PC-9 (cell line): ENCODE measurements around the gene KCNIP1.

Source experiments
- EZH2 ChIP-seq: fragments of 200-600 bp; sonication (generic); IDR thresholded peaks from 2 replicates; pipeline ENCODE4 v1.8.0; 2017; ENCODE audit warnings: antibody characterized with exemption, low read depth
- TF ChIP-seq, protein P1 (sequence below): fragments of 200-600 bp; sonication (generic); conservative IDR thresholded peaks from 2 replicates; pipeline ENCODE4 v1.6.1; 2017; ENCODE audit warnings: mixed run types, antibody characterized with exemption, mild to moderate bottlenecking, moderate library complexity

DNA sequence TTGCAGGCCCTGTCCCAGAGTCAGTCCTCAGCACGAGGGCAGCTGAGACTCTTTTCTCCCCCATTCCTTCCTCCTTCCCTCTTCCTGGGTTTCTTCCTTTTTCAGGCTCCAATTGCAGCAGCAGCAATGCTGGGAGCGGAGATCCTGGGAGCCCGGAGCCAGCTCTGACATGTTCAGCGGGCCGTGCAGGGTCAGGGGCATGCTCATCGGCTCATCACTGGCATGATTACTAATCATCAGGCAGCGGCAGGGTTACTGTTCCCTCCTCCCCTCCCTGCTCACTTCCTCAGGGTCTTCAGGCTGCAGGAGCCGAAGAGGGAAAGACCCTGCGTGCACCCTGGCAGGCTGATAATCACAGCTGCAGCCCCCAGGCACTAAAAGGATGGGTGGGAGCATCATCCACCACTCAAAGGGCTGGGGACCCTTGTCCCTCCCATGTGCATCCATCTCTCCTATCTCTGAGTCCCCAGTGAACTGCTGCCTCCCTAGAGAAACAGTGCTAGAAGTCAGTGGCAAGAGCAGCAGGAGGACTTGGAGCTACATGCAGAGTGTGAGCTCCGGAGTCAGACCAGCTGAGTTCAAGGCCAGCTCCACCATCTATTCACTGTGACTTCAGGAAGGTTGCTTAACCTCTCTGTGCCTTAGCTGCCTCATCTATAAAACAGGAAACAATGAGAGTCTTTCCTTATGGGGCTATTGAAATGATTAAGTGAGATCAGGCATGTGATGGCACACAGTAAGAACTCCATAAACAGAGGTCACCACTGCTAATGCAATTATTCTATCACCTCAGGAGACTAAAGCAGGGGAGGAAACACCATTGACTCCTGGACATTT is 7.8 kb upstream of the KCNIP1 start:
- TF ChIP-seq, protein P1, sequence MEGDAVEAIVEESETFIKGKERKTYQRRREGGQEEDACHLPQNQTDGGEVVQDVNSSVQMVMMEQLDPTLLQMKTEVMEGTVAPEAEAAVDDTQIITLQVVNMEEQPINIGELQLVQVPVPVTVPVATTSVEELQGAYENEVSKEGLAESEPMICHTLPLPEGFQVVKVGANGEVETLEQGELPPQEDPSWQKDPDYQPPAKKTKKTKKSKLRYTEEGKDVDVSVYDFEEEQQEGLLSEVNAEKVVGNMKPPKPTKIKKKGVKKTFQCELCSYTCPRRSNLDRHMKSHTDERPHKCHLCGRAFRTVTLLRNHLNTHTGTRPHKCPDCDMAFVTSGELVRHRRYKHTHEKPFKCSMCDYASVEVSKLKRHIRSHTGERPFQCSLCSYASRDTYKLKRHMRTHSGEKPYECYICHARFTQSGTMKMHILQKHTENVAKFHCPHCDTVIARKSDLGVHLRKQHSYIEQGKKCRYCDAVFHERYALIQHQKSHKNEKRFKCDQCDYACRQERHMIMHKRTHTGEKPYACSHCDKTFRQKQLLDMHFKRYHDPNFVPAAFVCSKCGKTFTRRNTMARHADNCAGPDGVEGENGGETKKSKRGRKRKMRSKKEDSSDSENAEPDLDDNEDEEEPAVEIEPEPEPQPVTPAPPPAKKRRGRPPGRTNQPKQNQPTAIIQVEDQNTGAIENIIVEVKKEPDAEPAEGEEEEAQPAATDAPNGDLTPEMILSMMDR, result no peak
- TF ChIP-seq EZH2, result no peak
